ENCODE results near the gene FBP2. TPM values are rescaled to one million over a fixed set of nuclear protein-coding genes. Genes with fewer than 3 reads are reported as not detected.

FBP2 gene
- total RNA-seq, 1 donor from 2014 or later: not detected

Other genes starting within 250 kb of the FBP2 start
- gene PCAT7, start 38.7 kb downstream of the FBP2 start, total RNA-seq: not detected in 2 replicates
- 0.34 TPM in 1 of 2 replicates, not detected in the other for gene FBP1, start 45.7 kb upstream of the FBP2 start, total RNA-seq
- 16.0 and 19.7 TPM in 2 replicates for gene AOPEP, start 132.9 kb upstream of the FBP2 start, total RNA-seq